NCI-H1436 (cell line): ENCODE measurements around the gene SYNPO.

Source experiments
- DNase-seq: peaks from one replicate; lab custom pipeline; 2025; lab: John Stamatoyannopoulos, UW

SYNPO gene

GRCh38 chr5:150690760-150691159 lies 50.3 kb downstream of the SYNPO start:
- no peak for DNase-seq

- no peak for DNase-seq
Observed at GRCh38 chr5:150692276-150692675, 51.8 kb downstream of the SYNPO start.

- no peak for DNase-seq
Observed at GRCh38 chr5:150694612-150695011, 54.2 kb downstream of the SYNPO start.

- no peak for DNase-seq
Observed at GRCh38 chr5:150700246-150700593, 59.8 kb downstream of the SYNPO start.

- peak; percentile 89 for DNase-seq
Observed at GRCh38 chr5:150700594-150701377, 60.3 kb downstream of the SYNPO start, which contains the start of gene RBM22. TSS of gene RBM22 (minus strand) at chr5:150701062. CDS start at chr5:150700985, 77 bp downstream.

- no peak for DNase-seq
Observed at GRCh38 chr5:150703762-150704161, 63.3 kb downstream of the SYNPO start.

GRCh38 chr5:150706776-150707390 lies 66.4 kb downstream of the SYNPO start:
- no peak for DNase-seq
